CD14-positive monocyte (primary cell): ENCODE measurements around the gene NEMF. TPM values are rescaled to one million over a fixed set of nuclear protein-coding genes. Genes with fewer than 3 reads are reported as not detected.

ENCODE experiments used
- DNase-seq, 3 donors: peaks; one replicate each; pipeline ENCODE4 v3.0.0-alpha.2; 2011 to 2022
- H2AFZ ChIP-seq: 2 replicates; pipeline ENCODE4 v1.6.0; 2012; ENCODE audit warnings: mild to moderate bottlenecking, low read depth, low read length, inconsistent platforms; ENCODE audit not compliant: insufficient read depth, poor library complexity, severe bottlenecking
- H3K27ac ChIP-seq, 2 donors: 1 replicate in 1 of 2; 2 replicates in 1 of 2; pipeline ENCODE4 v1.5.1; 2012 to 2013; ENCODE audit warnings: low read length in 2 of 2, control low read depth in 1 of 2, inconsistent platforms in 1 of 2, low read depth in 1 of 2, mild to moderate bottlenecking in 1 of 2
- H3K27me3 ChIP-seq, 2 donors: one replicate each; pipeline versions ENCODE4 v1.6.0 to v1.6.1; 2011 to 2013; ENCODE audit warnings: low read length in 2 of 2; ENCODE audit not compliant: control insufficient read depth in 2 of 2, insufficient read depth in 2 of 2
- H3K36me3 ChIP-seq, 2 donors: replicated peaks in 1 of 2; 1 replicate in 1 of 2; 2 replicates in 1 of 2; pipeline versions ENCODE4 v1.5.1 to v1.6.1; 2012 to 2013; ENCODE audit warnings: low read length in 2 of 2, control low read depth in 1 of 2, inconsistent platforms in 1 of 2, mild to moderate bottlenecking in 1 of 2; ENCODE audit not compliant: insufficient read depth in 2 of 2, control insufficient read depth in 1 of 2
- H3K4me1 ChIP-seq, 2 donors: 1 replicate in 1 of 2; 2 replicates in 1 of 2; pipeline versions ENCODE4 v1.5.1 to v1.6.1; 2012 to 2013; ENCODE audit warnings: low read length in 2 of 2, control low read depth in 1 of 2, inconsistent platforms in 1 of 2, mild to moderate bottlenecking in 1 of 2, moderate library complexity in 1 of 2; ENCODE audit not compliant: insufficient read depth in 2 of 2, control insufficient read depth in 1 of 2
- H3K4me2 ChIP-seq: replicated peaks from 2 replicates; pipeline ENCODE3; 2012; ENCODE audit warnings: low read length, moderate library complexity, mild to moderate bottlenecking; ENCODE audit not compliant: poor library complexity, severe bottlenecking; ENCODE audit errors: extremely low read depth
- H3K4me3 ChIP-seq, 3 experiments: fragments of 200-600 bp in 1 of 3; sonication (generic) in 1 of 3; replicated peaks in 1 of 3; 1 replicate in 2 of 3; 2 replicates in 1 of 3; pipeline ENCODE4 v1.5.1; 2011 to 2013; ENCODE audit warnings: low read length in 3 of 3, mild to moderate bottlenecking in 3 of 3, control low read depth in 2 of 3, low read depth in 2 of 3, inconsistent platforms in 1 of 3, moderate library complexity in 1 of 3
- H3K79me2 ChIP-seq: 2 replicates; pipeline ENCODE4 v1.6.0; 2012; ENCODE audit warnings: mild to moderate bottlenecking, control low read depth, inconsistent platforms, low read length, moderate library complexity; ENCODE audit not compliant: insufficient read depth
- H3K9ac ChIP-seq: 2 replicates; pipeline ENCODE4 v1.6.0; 2017; ENCODE audit warnings: low read length, mild to moderate bottlenecking; ENCODE audit not compliant: insufficient read depth, poor library complexity, severe bottlenecking
- H3K9me3 ChIP-seq, 2 donors: replicated peaks in 1 of 2; 1 replicate in 1 of 2; 2 replicates in 1 of 2; pipeline versions ENCODE4 v1.5.1 to v1.6.1; 2012 to 2013; ENCODE audit warnings: low read length in 2 of 2, control low read depth in 1 of 2; ENCODE audit not compliant: control insufficient read depth in 1 of 2, insufficient read depth in 1 of 2
- H4K20me1 ChIP-seq: 2 replicates; pipeline ENCODE4 v1.6.0; 2012; ENCODE audit warnings: mild to moderate bottlenecking, low read length, control low read depth, moderate library complexity; ENCODE audit not compliant: insufficient read depth
- H3K27ac Mint-ChIP-seq, 7 donors: one replicate each; pipeline ENCODE4 v1.8.0; 2020; ENCODE audit warnings: mild to moderate bottlenecking in 7 of 7, mixed read lengths in 7 of 7, moderate library complexity in 6 of 7, inconsistent platforms in 2 of 7
- H3K27me3 Mint-ChIP-seq, 3 donors: one replicate each; pipeline ENCODE4 v1.8.0; 2021 to 2022; ENCODE audit warnings: low read depth in 3 of 3, mild to moderate bottlenecking in 3 of 3, mixed read lengths in 3 of 3, moderate library complexity in 3 of 3, inconsistent platforms in 1 of 3
- H3K36me3 Mint-ChIP-seq, 2 donors: one replicate each; pipeline ENCODE4 v1.8.0; 2020; ENCODE audit warnings: mixed read lengths in 2 of 2, inconsistent platforms in 1 of 2, mild to moderate bottlenecking in 1 of 2
- H3K4me1 Mint-ChIP-seq: one replicate; pipeline ENCODE4 v1.8.0; 2020; ENCODE audit warnings: mild to moderate bottlenecking, mixed read lengths
- H3K4me3 Mint-ChIP-seq, 2 donors: one replicate each; pipeline ENCODE4 v1.8.0; 2020; ENCODE audit warnings: mild to moderate bottlenecking in 2 of 2, mixed read lengths in 2 of 2, moderate library complexity in 1 of 2
- H3K9me3 Mint-ChIP-seq, 7 donors: one replicate each; pipeline ENCODE4 v1.8.0; 2020 to 2022; ENCODE audit warnings: mixed read lengths in 7 of 7, mild to moderate bottlenecking in 6 of 7, moderate library complexity in 6 of 7, inconsistent platforms in 2 of 7
- WGBS: methylation state at CpG from one replicate; pipeline ENCODE4 v1.1.5; 2013; ENCODE audit warnings: missing lambda C conversion rate; ENCODE audit not compliant: insufficient coverage; 5-methylcytosine and 5-hydroxymethylcytosine counted together
- intact Hi-C, 2 donors: fragments of 100-400 bp; cut with micrococcal nuclease; formaldehyde crosslinking; loops; one replicate each; pipeline versions ENCODE4 v1.15.0 to v1.15.1; 2023
- polyA plus RNA-seq, 3 donors: library from polyadenylated mRNA; depleted of rRNA in 1 of 3; unstranded in 2 of 3; stranded (reverse) in 1 of 3; fragments of 300-500 nt in 2 of 3; fragments of >200 nt in 1 of 3; fragmentation: Illumina TruSeq in 2 of 3; gene quantifications; 1 replicate in 2 of 3; 2 replicates in 1 of 3; pipeline ENCODE4 v1.2.3, GENCODE V29; 2012 to 2021
- TF ChIP-seq, protein P1 (sequence below): fragments of 200-600 bp; IDR thresholded peaks from one replicate; pipeline ENCODE4 v1.8.0; 2022; ENCODE audit warnings: antibody characterized with exemption, mild to moderate bottlenecking

NEMF gene
- polyA plus RNA-seq, 3 donors = 18.3 to 27.6 (median 22.2) TPM

DNA sequence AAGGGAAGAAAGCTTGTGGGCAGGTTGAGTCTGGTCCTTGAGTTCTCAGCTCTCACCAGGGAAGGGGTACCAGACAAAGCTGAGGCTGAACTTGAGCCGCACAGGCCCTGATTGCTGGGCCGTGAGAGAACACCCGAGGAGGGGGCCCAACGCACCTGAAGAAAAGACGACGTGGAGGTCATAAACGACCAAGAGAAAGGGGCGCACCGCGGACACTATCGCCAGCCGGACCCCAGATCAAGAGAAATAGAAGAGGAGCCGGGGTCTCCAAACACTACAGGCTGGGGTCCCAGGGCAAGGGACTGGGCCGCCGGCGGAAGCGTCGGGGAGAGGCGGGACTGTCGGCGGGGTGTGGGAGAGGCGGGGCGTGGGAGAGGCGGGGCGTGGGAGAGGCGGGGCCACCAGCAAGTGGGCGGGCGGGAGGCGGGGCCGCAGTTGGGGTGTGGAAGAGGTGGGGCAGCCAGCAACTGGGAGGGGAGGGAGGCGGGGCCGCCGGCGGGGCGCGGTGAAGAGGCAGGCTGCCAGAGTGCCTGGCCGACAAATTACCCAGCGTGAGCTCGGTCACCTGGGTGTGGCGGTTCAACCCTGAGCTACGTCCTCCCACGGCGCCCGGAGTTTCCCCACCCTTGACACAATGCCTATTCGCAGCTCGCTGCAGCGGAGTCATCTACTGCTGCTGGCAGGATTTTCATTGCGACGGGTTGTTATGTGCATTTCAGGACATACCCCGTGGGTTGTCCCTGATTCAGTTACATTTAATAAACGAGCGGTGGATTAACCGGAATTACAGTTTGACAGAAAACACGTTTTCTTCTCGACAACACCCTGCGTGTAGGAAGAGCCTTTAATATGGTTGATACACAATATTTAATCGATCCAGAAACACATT, 15.5 kb upstream of the NEMF start:
- H3K4me1 ChIP-seq = peaks cover 51 to 59% of the 10 kb centered on the region in 2 donors
- H3K4me1 Mint-ChIP-seq = peaks cover 32% of the 10 kb centered on the region
- peak overlapping the region; percentile 81 for H3K9ac ChIP-seq
- DNase-seq = peak; percentile 97 to 99 (median 99)
- H3K9me3 Mint-ChIP-seq = no peaks in the 10 kb centered on the region
- H3K9me3 ChIP-seq = no peaks in the 10 kb centered on the region
- TF ChIP-seq, protein P1, sequence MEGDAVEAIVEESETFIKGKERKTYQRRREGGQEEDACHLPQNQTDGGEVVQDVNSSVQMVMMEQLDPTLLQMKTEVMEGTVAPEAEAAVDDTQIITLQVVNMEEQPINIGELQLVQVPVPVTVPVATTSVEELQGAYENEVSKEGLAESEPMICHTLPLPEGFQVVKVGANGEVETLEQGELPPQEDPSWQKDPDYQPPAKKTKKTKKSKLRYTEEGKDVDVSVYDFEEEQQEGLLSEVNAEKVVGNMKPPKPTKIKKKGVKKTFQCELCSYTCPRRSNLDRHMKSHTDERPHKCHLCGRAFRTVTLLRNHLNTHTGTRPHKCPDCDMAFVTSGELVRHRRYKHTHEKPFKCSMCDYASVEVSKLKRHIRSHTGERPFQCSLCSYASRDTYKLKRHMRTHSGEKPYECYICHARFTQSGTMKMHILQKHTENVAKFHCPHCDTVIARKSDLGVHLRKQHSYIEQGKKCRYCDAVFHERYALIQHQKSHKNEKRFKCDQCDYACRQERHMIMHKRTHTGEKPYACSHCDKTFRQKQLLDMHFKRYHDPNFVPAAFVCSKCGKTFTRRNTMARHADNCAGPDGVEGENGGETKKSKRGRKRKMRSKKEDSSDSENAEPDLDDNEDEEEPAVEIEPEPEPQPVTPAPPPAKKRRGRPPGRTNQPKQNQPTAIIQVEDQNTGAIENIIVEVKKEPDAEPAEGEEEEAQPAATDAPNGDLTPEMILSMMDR = no peak
- peak overlapping the region; percentile 89 for H2AFZ ChIP-seq
- peak overlapping the region; percentile 97 to 99 (median 98) for H3K27ac Mint-ChIP-seq
- peak overlapping the region; percentile 80 for H3K4me2 ChIP-seq
- peak overlapping the region; percentile 81 to 96 for H3K27ac ChIP-seq
- peak overlapping the region; percentile 87 to 95 for H3K4me3 Mint-ChIP-seq
- H3K36me3 Mint-ChIP-seq = no peaks in the 10 kb centered on the region
- H3K27me3 ChIP-seq = no peaks in the 10 kb centered on the region
- under 1% methylated on average over 34 of the region's 57 CpGs for whole genome bisulfite sequencing
- no peaks in the 10 kb centered on the region for H3K36me3 ChIP-seq
- peaks cover 12% of the 10 kb centered on the region for H3K79me2 ChIP-seq
- H3K27me3 Mint-ChIP-seq = no peaks in the 10 kb centered on the region
- H4K20me1 ChIP-seq = no peaks in the 10 kb centered on the region
- H3K4me3 ChIP-seq = peak overlapping the region; percentile 63 to 80 (median 70)
- intact Hi-C loops = loop anchor here in 1 of 2 donors (5.0 kb wide), 1 partner anchor 169 kb away; no protein-coding TSS in a partner anchor

- Mint-ChIP-seq H3K27ac (no peak overlapping the region), H3K4me1 (peaks cover 38% of the 10 kb centered on the region), H3K36me3 (no peaks in the 10 kb centered on the region), H3K4me3 (no peak overlapping the region), H3K27me3 (peaks cover 0 to 5% (median 0%) of the 10 kb centered on the region in 3 donors), H3K9me3 (peaks cover 0 to 3% (median 0%) of the 10 kb centered on the region in 7 donors)
- TF ChIP-seq, protein P1 = peak; percentile 95
- Histone ChIP-seq H3K4me2 (peak overlapping the region; percentile 1), H4K20me1 (no peaks in the 10 kb centered on the region), H3K36me3 (no peaks in the 10 kb centered on the region), H3K9me3 (no peaks in the 10 kb centered on the region), H2AFZ (no peak overlapping the region), H3K79me2 (peaks cover 12% of the 10 kb centered on the region), H3K4me3 (no peak overlapping the region), H3K9ac (no peak overlapping the region), H3K27me3 (no peaks in the 10 kb centered on the region), H3K27ac (no peak overlapping the region), H3K4me1 (peaks cover 60 to 71% of the 10 kb centered on the region in 2 donors)
- intact Hi-C loops = loop anchor here in 1 of 2 donors (5.0 kb wide), 1 partner anchor 172 kb away; no protein-coding TSS in a partner anchor
- 0% methylated on average over 2 of the region's 4 CpGs for whole genome bisulfite sequencing
- peak; percentile 68 for DNase-seq
These were observed 12.9 kb upstream of the NEMF start for GRCh38 chr14:49865431-49865859.
